GF-D8 (cell line): ENCODE results near the gene CFAP45.

Experiments used
- DNase-seq: peaks from one replicate; lab custom pipeline; 2025; lab: John Stamatoyannopoulos, UW

CFAP45 gene

DNA sequence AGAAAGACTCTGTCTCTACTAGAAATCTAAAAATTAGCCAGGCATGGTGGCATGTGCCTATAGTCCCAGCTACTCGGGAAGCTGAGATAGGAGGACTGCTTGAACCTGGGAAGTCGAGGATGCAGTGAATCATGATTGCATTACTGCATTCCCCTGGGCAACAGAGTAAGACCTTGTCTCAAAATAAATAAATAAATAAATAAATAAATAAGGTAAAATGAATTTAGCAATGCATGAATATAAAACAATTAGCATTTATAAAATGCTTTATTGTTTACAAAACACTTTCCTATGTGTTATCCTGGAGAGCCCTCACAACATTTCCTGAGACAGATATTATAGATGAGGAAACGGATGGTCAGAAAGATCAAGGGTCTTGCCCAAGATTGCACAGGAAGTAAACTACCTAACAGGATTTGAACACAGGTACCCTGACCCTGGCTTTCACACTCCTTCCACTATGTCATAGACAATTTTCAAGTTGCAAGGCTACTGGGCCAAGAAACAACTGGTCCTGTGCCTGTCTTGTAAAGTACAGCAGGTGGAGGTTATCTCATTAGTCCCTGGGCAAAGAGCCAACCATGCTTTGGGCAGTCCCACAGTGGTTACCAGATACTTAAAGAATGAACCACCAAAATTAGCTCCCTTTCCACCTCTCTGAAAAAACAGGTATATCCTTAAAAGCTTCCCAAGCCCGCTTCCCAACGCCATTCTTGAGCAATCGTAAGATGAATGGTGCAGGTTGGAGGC is 22.1 kb downstream of the CFAP45 start:
- no peak for DNase-seq

GRCh38 chr1:159873530-159874143 is 26.3 kb downstream of the CFAP45 start:
- no peak for DNase-seq

DNA sequence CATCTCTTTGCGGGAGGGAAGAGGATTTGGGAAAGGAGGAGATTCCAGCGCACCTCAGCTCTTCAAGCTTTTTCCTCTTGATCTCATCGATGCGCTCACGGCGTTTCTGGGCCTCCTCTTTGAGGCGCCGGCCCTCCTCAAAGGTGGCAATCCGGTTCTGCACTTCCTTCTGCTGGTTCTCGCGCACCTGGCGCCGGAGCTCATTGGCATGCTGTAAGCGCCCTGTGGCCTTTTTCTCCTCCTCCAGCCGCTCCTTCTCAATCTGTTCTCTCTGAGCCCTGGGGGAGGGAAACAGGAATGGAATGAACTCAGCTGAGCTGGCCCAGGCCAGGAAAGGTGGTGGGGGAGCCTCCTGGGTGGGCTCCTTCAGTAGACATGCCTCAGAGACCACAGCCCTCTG is 27.1 kb downstream of the CFAP45 start:
- no peak for DNase-seq

DNA sequence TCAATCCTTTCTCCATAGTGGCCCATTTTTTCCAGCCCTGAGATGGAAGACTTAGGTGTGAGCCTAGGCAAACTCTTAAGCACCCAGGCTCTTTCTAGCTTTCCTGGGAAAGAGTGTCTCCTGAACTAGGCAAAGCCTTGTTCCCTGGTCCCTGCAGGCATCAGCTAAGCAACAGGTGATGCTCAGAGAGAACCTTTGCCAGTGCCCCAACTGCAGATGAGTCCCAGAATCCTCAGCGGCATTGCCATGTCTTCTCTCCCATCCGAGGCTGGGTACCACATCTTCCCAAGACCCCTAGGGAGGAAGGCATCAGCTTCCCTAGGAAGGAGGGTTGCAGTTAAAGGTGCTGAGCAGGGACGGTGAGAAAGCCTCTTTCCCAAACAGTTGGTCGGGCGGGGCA is 29.3 kb downstream of the CFAP45 start:
- DNase-seq: no peak

DNA sequence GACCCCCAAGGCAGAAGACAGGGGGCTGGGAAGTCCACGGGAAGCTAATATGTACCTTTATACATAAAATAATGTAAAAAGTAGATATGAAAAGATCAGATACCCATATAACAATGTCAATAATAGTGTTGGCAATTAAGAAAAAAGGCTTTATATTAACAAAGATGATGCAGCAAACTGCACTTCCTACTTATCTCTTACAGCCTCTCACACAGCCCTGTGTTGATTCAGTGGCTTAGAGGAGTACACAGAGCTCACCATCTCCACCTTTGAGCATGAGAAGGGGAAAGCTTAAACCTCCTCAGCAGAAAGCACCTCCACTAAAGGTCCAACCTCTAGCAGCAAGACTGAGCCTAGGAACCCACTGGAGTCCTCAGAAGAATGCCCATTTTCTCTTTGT is 30.4 kb downstream of the CFAP45 start:
- DNase-seq: no peak

DNA sequence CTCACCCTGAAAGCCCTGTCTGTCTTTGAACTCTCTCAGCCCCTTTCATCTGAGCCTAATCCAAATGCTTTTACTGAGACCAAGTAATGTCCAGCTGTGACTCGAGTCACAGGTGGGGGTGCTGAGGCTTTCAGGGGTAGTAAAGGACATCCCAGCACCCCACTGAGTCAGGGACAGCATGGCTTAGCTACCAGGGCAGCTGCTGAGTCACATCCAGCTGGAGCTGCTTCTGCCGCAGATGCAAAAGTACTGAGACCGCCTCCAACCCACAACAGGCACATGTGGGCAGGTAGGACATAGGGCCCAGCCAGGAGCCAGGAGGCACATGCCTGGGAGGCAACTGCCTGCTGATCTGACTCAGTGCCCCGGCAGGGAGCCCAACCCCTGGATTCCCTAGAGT is 30.8 kb downstream of the CFAP45 start:
- no peak for DNase-seq

GRCh38 chr1:159868766-159869165 is 31.2 kb downstream of the CFAP45 start:
- DNase-seq: no peak

- no peak for DNase-seq
Measured at GRCh38 chr1:159867664-159868026, 32.3 kb downstream of the CFAP45 start.

DNA sequence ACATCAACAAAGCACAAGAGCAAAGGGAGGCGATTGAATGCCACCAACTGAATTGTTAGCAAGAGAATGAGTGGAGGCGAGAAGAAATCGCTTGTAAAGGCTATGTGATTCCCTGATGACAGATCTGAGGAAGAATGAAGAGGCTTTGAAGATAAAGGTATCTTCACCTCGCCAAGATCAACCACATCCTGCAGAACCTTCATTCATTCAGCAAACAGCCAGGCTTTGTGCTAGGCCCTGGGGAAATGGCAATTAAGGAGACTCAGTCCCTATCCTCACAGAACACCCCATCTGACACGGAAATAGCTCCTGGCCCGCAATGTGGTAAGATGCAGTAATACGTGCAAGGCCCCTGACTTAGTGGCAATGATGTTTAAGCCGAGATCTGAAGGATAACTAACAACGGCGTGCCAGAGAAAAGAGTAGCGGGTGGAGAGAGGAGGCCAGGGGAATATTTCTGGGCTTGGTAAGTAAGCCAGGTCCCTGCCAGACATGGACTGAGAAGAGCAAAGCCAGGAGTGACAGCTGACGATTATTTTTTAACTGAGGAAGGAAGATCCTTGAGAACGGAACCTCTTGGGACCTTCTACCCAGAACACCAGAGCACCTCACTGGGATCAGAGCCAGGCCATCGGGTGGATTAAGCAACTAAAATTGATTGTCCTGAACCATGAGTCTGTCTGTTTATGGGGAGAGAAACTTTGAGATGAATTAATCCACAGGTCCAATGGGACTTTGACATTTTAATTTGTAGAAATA is 32.9 kb downstream of the CFAP45 start:
- DNase-seq: no peak

DNA sequence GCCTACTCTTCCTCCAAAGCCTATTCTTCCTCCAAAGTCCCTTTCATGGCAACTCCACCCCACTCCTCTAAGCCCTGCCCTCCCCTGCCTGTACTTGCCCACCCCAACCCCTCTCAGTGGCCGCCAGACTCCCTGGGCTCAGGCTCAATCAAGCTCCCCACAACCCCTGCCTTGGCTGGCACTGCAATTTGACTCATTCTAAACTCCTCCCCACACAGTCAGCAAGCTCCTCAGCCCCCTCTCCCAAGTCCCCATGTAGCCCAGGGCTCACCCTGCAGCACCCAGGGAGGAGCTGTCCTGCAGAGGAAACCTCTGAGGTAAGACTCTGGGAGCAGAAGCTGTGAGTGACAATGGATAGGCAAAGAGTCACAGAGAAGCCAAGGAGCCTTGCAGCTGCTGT is 33.9 kb downstream of the CFAP45 start:
- DNase-seq: no peak

GRCh38 chr1:159864262-159864661 is 35.7 kb downstream of the CFAP45 start:
- DNase-seq: no peak

DNA sequence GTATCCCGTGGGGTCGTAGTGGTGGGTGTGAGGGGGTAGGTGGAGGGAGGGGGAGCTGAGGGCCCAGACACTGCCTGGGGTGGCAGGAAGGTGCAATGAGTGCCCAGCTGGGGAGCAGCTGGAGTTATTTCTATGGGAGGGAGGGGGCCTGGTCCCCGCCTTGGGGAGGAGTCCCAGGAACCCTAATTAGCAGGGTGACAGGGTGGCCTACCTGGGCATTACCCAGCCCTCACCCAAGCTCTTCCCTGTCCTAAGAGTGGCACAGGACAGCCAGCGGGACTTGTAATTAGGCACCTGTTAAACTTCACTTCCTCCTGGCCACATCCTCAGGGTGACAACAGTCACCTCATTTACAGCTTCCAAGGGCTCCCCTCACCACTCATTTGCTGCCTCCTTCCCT is 37.4 kb downstream of the CFAP45 start, which contains the start of gene VSIG8:
Gene VSIG8, minus strand, starts transcription at position 101 of the 400 bp plus-strand sequence. CDS start 136 bp downstream, outside the sequence.
- no peak for DNase-seq

DNA sequence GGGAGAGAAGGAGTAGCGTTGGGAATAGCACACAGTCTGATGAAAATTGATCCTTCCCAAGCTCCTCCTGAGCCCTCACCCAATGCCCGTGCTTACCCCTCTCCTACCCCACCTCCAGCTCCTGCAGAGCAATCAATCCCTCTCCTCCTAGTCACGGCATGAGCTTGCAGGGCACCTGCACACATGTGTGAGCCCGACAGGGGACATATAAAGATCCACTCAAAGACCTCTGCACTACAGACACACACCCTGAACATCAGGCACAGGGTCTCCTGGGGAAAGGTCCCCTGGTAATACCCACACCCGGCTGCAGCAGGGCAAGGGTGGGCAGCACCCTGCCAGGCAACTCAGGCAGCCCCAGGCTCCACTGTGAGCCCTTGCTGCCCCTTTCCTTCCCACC is 37.9 kb downstream of the CFAP45 start:
- no peak for DNase-seq

DNA sequence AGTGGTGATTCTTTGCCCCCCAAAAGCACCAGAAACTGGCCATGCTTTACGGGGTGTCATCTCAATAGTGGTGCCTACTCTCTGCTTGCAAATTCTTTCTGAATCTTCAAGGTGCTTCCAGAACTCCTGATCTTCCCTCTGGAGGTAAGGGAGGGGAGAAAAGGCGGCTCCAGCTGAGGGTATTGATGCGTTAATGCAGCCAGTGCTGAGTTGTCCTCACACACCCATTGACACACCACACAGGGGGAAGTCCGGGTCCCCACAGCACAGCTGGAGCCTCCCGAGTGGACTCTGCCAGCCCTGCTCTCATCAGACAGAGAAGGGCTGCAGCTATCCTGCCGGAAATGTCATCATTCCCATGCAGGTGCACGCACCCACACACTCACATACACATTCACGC is 38.7 kb downstream of the CFAP45 start:
- no peak for DNase-seq

GRCh38 chr1:159860456-159860855 is 39.5 kb downstream of the CFAP45 start:
- DNase-seq: no peak

DNA sequence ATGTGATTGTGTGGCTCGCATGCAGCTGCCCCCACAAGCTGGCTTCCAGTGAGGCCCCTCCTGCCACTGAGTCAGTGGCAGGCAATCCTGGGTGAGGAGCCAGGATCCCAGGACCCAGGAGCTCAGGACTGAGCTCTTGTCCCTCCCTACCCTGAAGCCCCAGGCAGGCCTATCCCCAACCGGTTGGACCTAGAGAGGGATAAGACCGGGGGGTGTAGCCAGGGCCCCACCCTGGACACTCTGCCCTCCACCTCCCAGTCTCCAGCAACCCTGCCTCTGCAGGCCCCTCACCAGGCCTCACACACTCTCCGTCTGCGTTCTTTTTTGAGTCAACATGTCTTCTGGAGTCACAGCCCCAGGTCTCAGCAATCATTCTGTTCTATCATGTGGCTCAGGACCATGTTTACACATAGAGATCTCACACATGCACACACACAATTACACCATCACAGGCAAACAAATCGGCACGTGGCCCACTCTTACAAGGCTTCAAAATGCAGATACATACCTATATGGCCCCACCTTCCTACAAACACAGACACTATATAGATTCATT is 40.1 kb downstream of the CFAP45 start:
- no peak for DNase-seq

GRCh38 chr1:159857889-159858288 is 42.1 kb downstream of the CFAP45 start:
- DNase-seq: no peak

- DNase-seq: no peak
Measured at GRCh38 chr1:159856576-159856975, 43.4 kb downstream of the CFAP45 start.

- no peak for DNase-seq
Measured at GRCh38 chr1:159855709-159856108, 44.3 kb downstream of the CFAP45 start.

DNA sequence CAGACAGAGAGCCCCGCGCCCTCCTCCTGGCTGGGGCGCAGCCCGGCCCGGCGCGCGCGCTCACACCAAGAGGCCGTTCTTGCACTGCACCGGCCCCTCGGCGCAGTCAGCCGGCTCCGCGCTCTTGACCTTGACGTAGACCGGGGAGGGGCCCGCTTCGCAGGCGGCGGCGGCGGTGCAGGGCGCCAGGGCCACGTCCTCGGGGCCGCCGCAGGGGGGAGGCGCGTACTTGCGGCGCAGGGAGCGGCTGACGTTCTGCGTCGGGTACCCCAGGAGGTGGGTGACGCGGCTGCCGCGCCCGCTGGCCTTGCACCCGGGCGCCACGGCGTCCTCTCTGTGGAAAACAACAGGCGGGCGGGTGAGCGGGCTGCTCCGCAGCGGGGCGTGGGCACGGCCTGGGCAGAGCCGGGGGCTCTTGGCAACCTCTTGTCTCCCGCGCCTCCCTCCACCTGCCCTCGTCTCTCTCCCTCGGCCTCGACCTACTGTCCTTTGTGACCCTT is 45.2 kb downstream of the CFAP45 start:
- no peak for DNase-seq

DNA sequence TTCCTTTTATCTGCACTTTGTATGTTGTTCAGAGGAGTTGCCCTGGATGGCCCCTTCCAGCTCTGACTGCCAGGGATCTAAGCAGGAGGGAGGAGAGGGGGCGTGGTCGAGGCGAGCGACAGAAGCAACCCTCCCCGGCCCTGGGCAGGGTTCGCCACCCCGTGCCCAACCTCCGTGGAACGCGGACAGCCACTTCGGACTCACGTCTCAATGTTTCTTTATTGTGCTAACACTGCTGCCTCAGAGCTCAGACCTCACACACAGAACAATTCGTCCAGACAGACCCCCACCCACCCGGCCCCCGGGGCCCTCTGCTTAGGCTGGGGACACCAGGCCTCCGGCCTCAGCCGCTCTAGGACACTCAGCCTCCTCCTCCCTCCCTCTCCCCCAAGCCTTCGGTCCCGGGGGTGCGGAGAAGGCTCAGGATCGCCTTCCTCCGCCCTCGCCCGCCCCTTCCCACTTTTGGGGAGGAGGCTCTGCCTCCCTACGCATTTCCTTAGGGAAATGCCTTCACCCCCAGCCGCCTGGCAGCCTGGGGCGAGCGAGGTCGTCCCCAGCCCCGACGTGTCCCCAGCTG is 45.8 kb downstream of the CFAP45 start:
- no peak for DNase-seq

GRCh38 chr1:159853417-159854115 is 46.4 kb downstream of the CFAP45 start:
- DNase-seq: no peak
